A549 (cell line): Measurements from ENCODE around the gene FBRSL1. TPM values are rescaled to one million over a fixed set of nuclear protein-coding genes. Genes with fewer than 3 reads are reported as not detected.

Source experiments
- ATAC-seq, 2 experiments: fragments of 200-7000 bp in 1 of 2; fragments of >200 bp in 1 of 2; cut with Nextera tagmentation in 1 of 2; cut with Tn5 transposase in 1 of 2; 3 replicates each; pipeline versions ENCODE4 v1.8.0 to v1.9.1; 2018 to 2020; ENCODE audit warnings: mild to moderate bottlenecking in 1 of 2, moderate library complexity in 1 of 2
- CTCF ChIA-PET: fragments of 300-600 bp; sonication (Branson Sonifier 250); formaldehyde crosslinking; extraction: SDS; loops from one replicate; lab custom pipeline; 2021; ENCODE audit warnings: antibody characterized with exemption, inconsistent platforms; lab: Yijun Ruan, JAX
- POLR2A ChIA-PET: fragments of 350-600 bp; formaldehyde crosslinking; extraction: SDS; loops from one replicate; lab custom pipeline; 2021; ENCODE audit warnings: antibody characterized with exemption, inconsistent platforms; lab: Yijun Ruan, JAX
- DNase-seq, 2 experiments: peaks; one replicate each; pipeline versions ENCODE4 v3.0.0 to v3.0.0-alpha.2; 2011 to 2016; ENCODE audit warnings: low read depth in 1 of 2, low spot score in 1 of 2
- FAIRE-seq: peaks from 2 replicates; lab custom pipeline; 2011; peaks lifted over from hg19 to GRCh38; lab: Jason Lieb, UNC
- H3K27ac ChIP-seq, 2 experiments: fragments of >200 bp; sonication (Bioruptor Twin); formaldehyde crosslinking; 3 replicates each; pipeline ENCODE4 v1.5.1; 2016 to 2017
- H3K4me1 ChIP-seq: fragments of >200 bp; sonication (Bioruptor Twin); formaldehyde crosslinking; 3 replicates; pipeline ENCODE4 v1.6.1; 2016
- H3K4me2 ChIP-seq: fragments of >200 bp; sonication (Bioruptor Twin); formaldehyde crosslinking; 3 replicates; pipeline ENCODE4 v1.6.1; 2016
- H3K4me3 ChIP-seq: fragments of >200 bp; sonication (Bioruptor Twin); formaldehyde crosslinking; 3 replicates; pipeline ENCODE4 v1.5.1; 2016
- H3K9me3 ChIP-seq: fragments of >200 bp; sonication (Bioruptor Twin); formaldehyde crosslinking; 3 replicates; pipeline ENCODE4 v1.6.1; 2016
- ATOH8 ChIP-seq: fragments of 250-450 bp; sonication (Bioruptor Pico); IDR thresholded peaks from 2 replicates; pipeline ENCODE4 v1.5.0; 2020; ENCODE audit warnings: low read depth, mild to moderate bottlenecking, moderate library complexity
- CBX2 ChIP-seq: fragments of 200-600 bp; sonication (generic); IDR thresholded peaks from 2 replicates; pipeline ENCODE4 v1.6.1; 2016; ENCODE audit warnings: low read depth, mild to moderate bottlenecking, borderline replicate concordance
- CBX8 ChIP-seq: fragments of 200-600 bp; sonication (generic); IDR thresholded peaks from 2 replicates; pipeline ENCODE4 v1.6.1; 2016
- CTCF ChIP-seq: fragments of >200 bp; sonication (Bioruptor Twin); formaldehyde crosslinking; IDR thresholded peaks from 3 replicates; pipeline ENCODE4 v1.5.1; 2016
- EHF ChIP-seq: fragments of 250-450 bp; sonication (Bioruptor Pico); IDR thresholded peaks from 2 replicates; pipeline ENCODE4 v1.5.0; 2020; ENCODE audit warnings: mild to moderate bottlenecking
- ELK1 ChIP-seq: fragments of 150-350 bp; IDR thresholded peaks from 2 replicates; pipeline ENCODE4 v1.6.1; 2014; ENCODE audit warnings: low read depth, mild to moderate bottlenecking, low read length
- EP300 ChIP-seq, 2 experiments: fragments of >200 bp; sonication (Bioruptor Twin); formaldehyde crosslinking; IDR thresholded peaks; 2 replicates in 1 of 2; 3 replicates in 1 of 2; pipeline ENCODE4 v1.6.1; 2016 to 2017
- ESRRA ChIP-seq: fragments of 150-350 bp; IDR thresholded peaks from 2 replicates; pipeline ENCODE4 v1.6.1; 2014; ENCODE audit warnings: mild to moderate bottlenecking, low read length, borderline replicate concordance
- FOSB ChIP-seq: fragments of 250-450 bp; sonication (Bioruptor Pico); IDR thresholded peaks from 2 replicates; pipeline ENCODE4 v1.5.0; 2020; ENCODE audit warnings: mild to moderate bottlenecking, moderate library complexity
- FOXS1 ChIP-seq: fragments of 250-450 bp; sonication (Bioruptor Pico); IDR thresholded peaks from 2 replicates; pipeline ENCODE4 v1.5.0; 2020; ENCODE audit warnings: mild to moderate bottlenecking, moderate library complexity
- GATA3 ChIP-seq: IDR thresholded peaks from 2 replicates; pipeline ENCODE4 v1.6.1; 2012; ENCODE audit warnings: borderline replicate concordance
- HOXA7 ChIP-seq: fragments of 250-450 bp; sonication (Bioruptor Pico); IDR thresholded peaks from 2 replicates; pipeline ENCODE4 v1.5.0; 2020; ENCODE audit warnings: mild to moderate bottlenecking, moderate library complexity
- KDM1A ChIP-seq: fragments of 200-600 bp; sonication (generic); IDR thresholded peaks from 2 replicates; pipeline ENCODE4 v1.6.1; 2016; ENCODE audit warnings: low read depth, mild to moderate bottlenecking
- MAX ChIP-seq: IDR thresholded peaks from 2 replicates; pipeline ENCODE4 v1.6.1; 2012
- MAZ ChIP-seq: fragments of 150-350 bp; IDR thresholded peaks from 2 replicates; pipeline ENCODE4 v1.6.1; 2014; ENCODE audit warnings: antibody characterized with exemption, low read depth, low read length, borderline replicate concordance
- PHF8 ChIP-seq: fragments of 200-600 bp; sonication (generic); IDR thresholded peaks from 2 replicates; pipeline ENCODE4 v1.6.1; 2016; ENCODE audit warnings: low read depth, mild to moderate bottlenecking, antibody characterized with exemption, moderate library complexity, borderline replicate concordance
- RAD21 ChIP-seq, 2 experiments: fragments of >200 bp in 1 of 2; sonication (Bioruptor Twin) in 1 of 2; formaldehyde crosslinking in 1 of 2; IDR thresholded peaks in 1 of 2; conservative IDR thresholded peaks in 1 of 2; 2 replicates in 1 of 2; 3 replicates in 1 of 2; pipeline ENCODE4 v1.6.1; 2012 to 2018; ENCODE audit warnings: inconsistent platforms in 1 of 2
- RCOR1 ChIP-seq: fragments of 150-350 bp; IDR thresholded peaks from 2 replicates; pipeline ENCODE4 v1.6.1; 2014; ENCODE audit warnings: antibody characterized with exemption, low read length, low read depth
- RFX5 ChIP-seq: fragments of 450-650 bp; IDR thresholded peaks from 2 replicates; pipeline ENCODE4 v1.7.1; 2014; ENCODE audit warnings: antibody characterized with exemption, mild to moderate bottlenecking, moderate library complexity
- RNF2 ChIP-seq: fragments of 200-600 bp; sonication (generic); IDR thresholded peaks from 2 replicates; pipeline ENCODE4 v1.6.1; 2016; ENCODE audit warnings: low read depth, mild to moderate bottlenecking, antibody characterized with exemption, moderate library complexity, borderline replicate concordance
- SMC3 ChIP-seq: fragments of >200 bp; sonication (Bioruptor Twin); formaldehyde crosslinking; IDR thresholded peaks from 3 replicates; pipeline ENCODE4 v1.6.1; 2018; ENCODE audit warnings: inconsistent platforms
- SREBF2 ChIP-seq: fragments of 450-650 bp; IDR thresholded peaks from 2 replicates; pipeline ENCODE4 v1.6.1; 2014; ENCODE audit warnings: mild to moderate bottlenecking, moderate library complexity
- ZSCAN20 ChIP-seq: fragments of 250-450 bp; sonication (Bioruptor Pico); IDR thresholded peaks from 2 replicates; pipeline ENCODE4 v1.8.0; 2022; ENCODE audit warnings: mild to moderate bottlenecking, moderate library complexity
- WGBS: methylation state at CpG from one replicate; pipeline ENCODE4 v1.1.6; 2017; ENCODE audit errors: missing lambda C conversion rate; 5-methylcytosine and 5-hydroxymethylcytosine counted together
- polyA plus RNA-seq, 4 experiments: library from polyadenylated mRNA; depleted of rRNA in 3 of 4; stranded (reverse); fragments of >200 nt; fragmentation: RNase III in 1 of 4; extraction: RNeasy Plus Mini Kit Qiagen cat#74134 plus additional on column Dnase treatment in 1 of 4; gene quantifications; 2 replicates in 3 of 4; 3 replicates in 1 of 4; pipeline ENCODE4 v1.2.3, GENCODE V29; 2011 to 2017

Gene FBRSL1
- polyA plus RNA-seq, 2 of the 4 experiments (the other 2 are of a cell fraction): 3.0 to 32.8 TPM

- Histone ChIP-seq H3K27ac (no peak overlapping the region), H3K4me2 (no peak overlapping the region), H3K4me3 (no peak overlapping the region), H3K9me3 (no peaks in the 10 kb centered on the region), H3K4me1 (no peaks in the 10 kb centered on the region)
- no peak for TF ChIP-seq GATA3
- no peak for TF ChIP-seq SMC3
- TF ChIP-seq EP300 (IDR thresholded peaks at IDR 0.05): no peak
- TF ChIP-seq HOXA7 (CRISPR knock-in tag): no peak
- no peak for TF ChIP-seq CBX2
- no peak for TF ChIP-seq RCOR1
- TF ChIP-seq SREBF2: no peak
- no peak for TF ChIP-seq RAD21 (conservative IDR thresholded peaks at IDR 0.05 in 1 of 2, IDR thresholded peaks at IDR 0.05 in 1 of 2)
- no peak for TF ChIP-seq EHF (CRISPR knock-in tag)
- no peak for TF ChIP-seq MAZ
- TF ChIP-seq CBX8: no peak
- TF ChIP-seq ATOH8: no peak
- no peak for TF ChIP-seq KDM1A
- TF ChIP-seq FOSB (CRISPR knock-in tag): no peak
- no peak for TF ChIP-seq ESRRA
- no peak for TF ChIP-seq RNF2
- TF ChIP-seq RFX5: no peak
- TF ChIP-seq MAX: no peak
- ChIA-PET CTCF (interaction anchor here (1.1 kb wide), 1 partner anchor 12 kb away, joined by 3 read pairs; no protein-coding TSS in a partner anchor), POLR2A (no interaction called here)
- FAIRE-seq (no peak), ATAC-seq (no peak), DNase-seq (no peak)
- WGBS: 98% methylated on average over 32 of the region's 33 CpGs
Observed at GRCh38 chr12:132549059-132549458, 59.1 kb downstream of the FBRSL1 start.

- Histone ChIP-seq H3K4me1 (no peaks in the 10 kb centered on the region), H3K9me3 (no peaks in the 10 kb centered on the region), H3K4me3 (no peak overlapping the region)
- 91% methylated on average over 33 of the region's 43 CpGs for WGBS
- FAIRE-seq (no peak), ATAC-seq (peak in 1 of 2 experiments; percentile 13; a peak in 2 of 6 replicates), DNase-seq (no peak)
- ChIA-PET POLR2A (no interaction called here), CTCF (interaction anchor here (1.1 to 1.4 kb wide), 3 partner anchors 11 to 135 kb away, joined by 3 to 5 read pairs (median 3); no protein-coding TSS in a partner anchor)
- TF ChIP-seq FOXS1 (CRISPR knock-in tag) (no peak), PHF8 (no peak), ELK1 (no peak), EHF (CRISPR knock-in tag) (no peak), CTCF (no peak), ZSCAN20 (CRISPR knock-in tag) (no peak)
- TF ChIP-seq, all 56 proteins: peak for 0
- Histone ChIP-seq H3K27ac (no peak overlapping the region), H3K4me2 (no peak overlapping the region)
Observed at GRCh38 chr12:132550014-132550802, 60.3 kb downstream of the FBRSL1 start.
